ENCODE data around the gene RYR1. TPM values are rescaled to one million over a fixed set of nuclear protein-coding genes. Genes with fewer than 3 reads are reported as not detected.

RYR1 gene
- total and polyA plus RNA-seq, 2 experiments from 2014 or later, result under 0.01 TPM; not detected in 1

DNA sequence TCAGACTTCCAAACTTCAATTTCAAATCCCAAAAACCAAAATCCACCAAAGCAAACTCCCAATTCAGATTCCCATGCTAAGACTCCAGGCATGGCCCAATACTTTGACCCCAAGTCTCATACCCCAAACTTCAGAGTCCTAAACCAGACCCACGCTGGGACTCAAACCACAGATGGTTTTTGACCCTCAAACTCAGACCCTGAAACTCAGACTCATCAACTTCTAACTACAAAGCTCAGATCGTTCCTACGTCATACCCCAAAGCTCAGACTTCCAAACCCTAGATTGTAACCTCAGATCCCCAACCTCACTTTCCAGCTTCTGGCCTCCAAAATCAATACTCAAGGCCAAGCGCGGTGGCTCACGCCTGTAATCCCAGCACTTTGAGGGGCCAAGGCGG lies 11.9 kb downstream of the RYR1 start:
- no peaks in the 10 kb centered on the region for H3F3A ChIP-seq (ENCODE audit: insufficient read depth)
- no peak overlapping the region for H3K4me2 ChIP-seq (ENCODE audit: unreplicated experiment)
- H3K27me3 ChIP-seq (replicated peaks; ENCODE audit: insufficient read depth), result 0 out of 2 replicates have a peak, but pooled peaks cover 8% of the 10 kb centered on the region
- 59 to 66% methylated on average over 7 of the region's 7 CpGs for WGBS, 2 experiments (ENCODE audit: low coverage in 1 of 2, low lambda C conversion rate in 2 of 2, missing lambda C conversion rate in 2 of 2)
- TF ChIP-seq EZH2 (IDR thresholded peaks at IDR 0.05; ENCODE audit: insufficient read depth, poor library complexity, severe bottlenecking) (no peak), EZH2phosphoT487 (IDR thresholded peaks at IDR 0.05; ENCODE audit: insufficient read depth, low read depth) (no peak)
- H3K4me3 ChIP-seq, result no peak overlapping the region
- no peak for DNase-seq
- no peaks in the 10 kb centered on the region for H3K9me2 ChIP-seq (ENCODE audit: insufficient read depth)
- no peaks in the 10 kb centered on the region for H3K4me1 ChIP-seq (ENCODE audit: insufficient read depth)
- H3K79me2 ChIP-seq (ENCODE audit: insufficient read depth), result no peaks in the 10 kb centered on the region
- H3K9me3 ChIP-seq (ENCODE audit: low read depth), result no peaks in the 10 kb centered on the region
- H3K36me3 ChIP-seq (ENCODE audit: low read depth), result no peaks in the 10 kb centered on the region
- in situ Hi-C loops (cut with MboI), result no loop called here
- H3K9ac ChIP-seq, result no peak overlapping the region
- no peaks in the 10 kb centered on the region for H4K20me1 ChIP-seq (ENCODE audit: insufficient read depth)
- no peak overlapping the region for H3K27ac ChIP-seq
- no peak overlapping the region for H2AFZ ChIP-seq

DNA sequence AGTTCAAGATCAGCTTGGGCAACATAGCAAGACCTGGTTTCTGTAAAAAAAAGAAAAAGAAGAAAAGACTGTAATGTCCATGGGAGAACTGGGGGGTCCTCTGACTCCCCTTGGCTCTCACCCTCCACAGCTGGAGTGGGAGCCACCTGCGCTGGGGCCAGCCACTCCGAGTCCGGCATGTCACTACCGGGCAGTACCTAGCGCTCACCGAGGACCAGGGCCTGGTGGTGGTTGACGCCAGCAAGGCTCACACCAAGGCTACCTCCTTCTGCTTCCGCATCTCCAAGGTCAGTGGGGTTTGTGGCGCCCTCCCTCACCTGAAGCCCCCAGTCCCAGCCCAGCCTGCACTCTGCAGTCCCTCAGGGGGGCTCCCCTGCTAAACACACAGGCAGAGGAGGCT lies 14.7 kb downstream of the RYR1 start:
- no peaks in the 10 kb centered on the region for H3F3A ChIP-seq (ENCODE audit: insufficient read depth)
- H3K9me2 ChIP-seq (ENCODE audit: insufficient read depth), result no peaks in the 10 kb centered on the region
- no peak overlapping the region for H2AFZ ChIP-seq
- DNase-seq, result no peak
- H3K36me3 ChIP-seq (ENCODE audit: low read depth), result no peaks in the 10 kb centered on the region
- H3K4me1 ChIP-seq (ENCODE audit: insufficient read depth), result no peaks in the 10 kb centered on the region
- WGBS, 2 experiments (ENCODE audit: low coverage in 1 of 2, low lambda C conversion rate in 2 of 2, missing lambda C conversion rate in 2 of 2), result 66 to 71% methylated on average over 7 to 9 of the region's 9 CpGs
- no peak overlapping the region for H3K27ac ChIP-seq
- TF ChIP-seq EZH2 (IDR thresholded peaks at IDR 0.05; ENCODE audit: insufficient read depth, poor library complexity, severe bottlenecking) (no peak), EZH2phosphoT487 (IDR thresholded peaks at IDR 0.05; ENCODE audit: insufficient read depth, low read depth) (no peak)
- no peaks in the 10 kb centered on the region for H4K20me1 ChIP-seq (ENCODE audit: insufficient read depth)
- H3K9ac ChIP-seq, result no peak overlapping the region
- in situ Hi-C loops (cut with MboI), result no loop called here
- no peak overlapping the region for H3K4me2 ChIP-seq (ENCODE audit: unreplicated experiment)
- H3K4me3 ChIP-seq, result no peak overlapping the region
- no peaks in the 10 kb centered on the region for H3K9me3 ChIP-seq (ENCODE audit: low read depth)
- no peaks in the 10 kb centered on the region for H3K79me2 ChIP-seq (ENCODE audit: insufficient read depth)
- H3K27me3 ChIP-seq (replicated peaks; ENCODE audit: insufficient read depth), result 0 out of 2 replicates have a peak, but pooled peaks cover 8% of the 10 kb centered on the region

DNA sequence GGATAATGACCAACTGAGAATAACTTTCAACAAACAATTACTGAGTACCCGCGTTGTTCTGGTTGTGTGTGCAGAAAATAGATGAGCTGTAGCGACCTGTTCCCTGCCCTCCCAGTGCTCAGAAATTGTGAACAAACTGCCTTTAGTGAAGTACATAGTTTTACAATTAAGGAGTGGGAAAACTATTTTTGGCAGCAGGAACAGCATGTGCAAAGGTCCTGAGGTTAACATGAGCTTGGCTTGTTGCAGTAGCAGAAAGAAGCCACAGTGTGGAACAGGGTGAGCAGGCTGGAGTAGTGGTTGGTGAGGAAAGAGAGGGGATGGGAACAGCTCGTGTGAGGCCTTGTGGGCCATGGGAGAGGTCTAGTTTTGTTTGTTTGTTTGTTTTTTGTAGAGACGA lies 16.0 kb downstream of the RYR1 start:
- no peaks in the 10 kb centered on the region for H3K4me1 ChIP-seq (ENCODE audit: insufficient read depth)
- 39 to 42% methylated on average over 5 of the region's 5 CpGs for WGBS, 2 experiments (ENCODE audit: low coverage in 1 of 2, low lambda C conversion rate in 2 of 2, missing lambda C conversion rate in 2 of 2)
- no peak overlapping the region for H3K27ac ChIP-seq
- 0 out of 2 replicates have a peak, but pooled peaks cover 8% of the 10 kb centered on the region for H3K27me3 ChIP-seq (replicated peaks; ENCODE audit: insufficient read depth)
- H3F3A ChIP-seq (ENCODE audit: insufficient read depth), result no peaks in the 10 kb centered on the region
- no peaks in the 10 kb centered on the region for H4K20me1 ChIP-seq (ENCODE audit: insufficient read depth)
- no peaks in the 10 kb centered on the region for H3K79me2 ChIP-seq (ENCODE audit: insufficient read depth)
- H3K4me3 ChIP-seq, result no peak overlapping the region
- no peak for DNase-seq
- H3K9me2 ChIP-seq (ENCODE audit: insufficient read depth), result no peaks in the 10 kb centered on the region
- H3K36me3 ChIP-seq (ENCODE audit: low read depth), result no peaks in the 10 kb centered on the region
- H3K9me3 ChIP-seq (ENCODE audit: low read depth), result no peaks in the 10 kb centered on the region
- in situ Hi-C loops (cut with MboI), result no loop called here
- H2AFZ ChIP-seq, result no peak overlapping the region
- H3K9ac ChIP-seq, result no peak overlapping the region
- no peak for TF ChIP-seq EZH2phosphoT487 (IDR thresholded peaks at IDR 0.05; ENCODE audit: insufficient read depth, low read depth)
- no peak for TF ChIP-seq EZH2 (IDR thresholded peaks at IDR 0.05; ENCODE audit: insufficient read depth, poor library complexity, severe bottlenecking)
- H3K4me2 ChIP-seq (ENCODE audit: unreplicated experiment), result no peak overlapping the region

DNA sequence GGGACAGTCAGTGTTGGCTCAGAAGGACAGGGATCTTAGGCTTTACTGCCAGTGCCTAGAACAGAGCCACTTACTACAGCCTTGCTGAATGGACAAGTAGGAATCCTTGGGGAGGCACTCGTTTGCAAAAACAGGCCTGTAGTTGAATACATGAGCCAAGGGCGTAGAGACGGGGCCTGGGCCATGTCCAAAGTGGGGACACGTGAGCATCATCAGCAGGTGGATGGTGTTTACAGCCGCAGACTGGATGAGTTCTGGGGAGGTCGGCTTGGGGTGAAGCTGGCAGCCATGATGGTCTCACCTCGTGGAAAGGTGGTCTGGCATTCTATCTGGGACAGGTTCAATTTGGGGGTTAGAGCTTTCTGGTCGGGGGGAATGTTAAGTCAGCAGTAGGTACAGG lies 17.5 kb downstream of the RYR1 start:
- Histone ChIP-seq H3K27ac (no peak overlapping the region), H3K4me1 (ENCODE audit: insufficient read depth) (no peaks in the 10 kb centered on the region), H3K27me3 (replicated peaks; ENCODE audit: insufficient read depth) (0 out of 2 replicates have a peak, but pooled peaks cover 8% of the 10 kb centered on the region), H3K9me2 (ENCODE audit: insufficient read depth) (no peaks in the 10 kb centered on the region), H4K20me1 (ENCODE audit: insufficient read depth) (no peaks in the 10 kb centered on the region), H2AFZ (no peak overlapping the region), H3K36me3 (ENCODE audit: low read depth) (no peaks in the 10 kb centered on the region), H3K9me3 (ENCODE audit: low read depth) (no peaks in the 10 kb centered on the region), H3K4me2 (ENCODE audit: unreplicated experiment) (no peak overlapping the region), H3F3A (ENCODE audit: insufficient read depth) (no peaks in the 10 kb centered on the region), H3K4me3 (no peak overlapping the region), H3K79me2 (ENCODE audit: insufficient read depth) (no peaks in the 10 kb centered on the region), H3K9ac (no peak overlapping the region)
- no peak for TF ChIP-seq EZH2 (IDR thresholded peaks at IDR 0.05; ENCODE audit: insufficient read depth, poor library complexity, severe bottlenecking)
- TF ChIP-seq EZH2phosphoT487 (IDR thresholded peaks at IDR 0.05; ENCODE audit: insufficient read depth, low read depth), result no peak
- in situ Hi-C loops (cut with MboI), result no loop called here
- WGBS, 2 experiments (ENCODE audit: low coverage in 1 of 2, low lambda C conversion rate in 2 of 2, missing lambda C conversion rate in 2 of 2), result 52 to 57% methylated on average over 8 of the region's 8 CpGs
- no peak for DNase-seq

DNA sequence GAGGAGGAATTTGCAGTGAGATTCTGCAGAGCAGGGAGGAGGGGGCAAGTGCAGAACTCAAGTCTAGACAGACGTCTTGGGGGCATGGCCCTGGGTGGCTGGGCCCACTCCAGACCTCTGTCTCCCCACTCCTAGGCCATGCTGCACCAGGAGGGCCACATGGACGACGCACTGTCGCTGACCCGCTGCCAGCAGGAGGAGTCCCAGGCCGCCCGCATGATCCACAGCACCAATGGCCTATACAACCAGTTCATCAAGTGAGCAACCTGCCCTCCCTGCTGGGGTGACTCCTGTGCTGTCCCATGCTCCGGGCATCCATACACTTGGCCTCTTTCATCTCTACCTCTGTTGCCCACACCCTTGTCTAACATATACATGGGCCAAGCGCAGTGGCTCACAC lies 18.1 kb downstream of the RYR1 start:
- Histone ChIP-seq H3K9ac (no peak overlapping the region), H2AFZ (no peak overlapping the region), H3K36me3 (ENCODE audit: low read depth) (no peaks in the 10 kb centered on the region), H3K27ac (no peak overlapping the region), H3K4me2 (ENCODE audit: unreplicated experiment) (no peak overlapping the region), H3K9me2 (ENCODE audit: insufficient read depth) (no peaks in the 10 kb centered on the region), H3K9me3 (ENCODE audit: low read depth) (no peaks in the 10 kb centered on the region), H3K27me3 (replicated peaks; ENCODE audit: insufficient read depth) (0 out of 2 replicates have a peak, but pooled peaks cover 8% of the 10 kb centered on the region), H3K4me3 (no peak overlapping the region), H4K20me1 (ENCODE audit: insufficient read depth) (no peaks in the 10 kb centered on the region), H3K79me2 (ENCODE audit: insufficient read depth) (no peaks in the 10 kb centered on the region), H3F3A (ENCODE audit: insufficient read depth) (no peaks in the 10 kb centered on the region), H3K4me1 (ENCODE audit: insufficient read depth) (no peaks in the 10 kb centered on the region)
- no peak for DNase-seq
- 60 to 73% methylated on average over 9 of the region's 9 CpGs for WGBS, 2 experiments (ENCODE audit: low coverage in 1 of 2, low lambda C conversion rate in 2 of 2, missing lambda C conversion rate in 2 of 2)
- in situ Hi-C loops (cut with MboI), result no loop called here
- no peak for TF ChIP-seq EZH2 (IDR thresholded peaks at IDR 0.05; ENCODE audit: insufficient read depth, poor library complexity, severe bottlenecking)
- no peak for TF ChIP-seq EZH2phosphoT487 (IDR thresholded peaks at IDR 0.05; ENCODE audit: insufficient read depth, low read depth)

Measured in GM23248 (cell line).